SK-N-SH treated with all-trans-retinoic acid at 6 μM for 48 hours (cell line): ENCODE measurements around the gene NCAPG2.
"Not testable (repeated sequence)": the region's sequence is repeated elsewhere in the genome, so short reads cannot be mapped to it uniquely, and the experiment has no call there.

Experiments used
- ATAC-seq: fragments of 200-7000 bp; cut with Tn5 transposase; 3 replicates; pipeline ENCODE4 v1.9.1; 2020; ENCODE audit warnings: mild to moderate bottlenecking, moderate library complexity
- ARNTL ChIP-seq: fragments of 450-650 bp; formaldehyde crosslinking; IDR thresholded peaks from 2 replicates; pipeline ENCODE4 v1.5.0; 2020; ENCODE audit warnings: low read depth, mild to moderate bottlenecking, moderate library complexity, borderline replicate concordance
- BACH2 ChIP-seq: fragments of 250-450 bp; sonication (Bioruptor Pico); IDR thresholded peaks from 2 replicates; pipeline ENCODE4 v1.9.0; 2021; ENCODE audit warnings: mild to moderate bottlenecking, borderline replicate concordance
- CREB5 ChIP-seq: fragments of 250-450 bp; sonication (Bioruptor Pico); IDR thresholded peaks from 2 replicates; pipeline ENCODE4 v1.5.1; 2020; ENCODE audit warnings: low read depth, mild to moderate bottlenecking, moderate library complexity
- CSDC2 ChIP-seq: fragments of 250-450 bp; sonication (Bioruptor Pico); IDR thresholded peaks from 2 replicates; pipeline ENCODE4 v1.5.0; 2020; ENCODE audit warnings: mild to moderate bottlenecking, moderate library complexity
- ESRRG ChIP-seq: fragments of 250-450 bp; sonication (Bioruptor Pico); IDR thresholded peaks from 2 replicates; pipeline ENCODE4 v1.6.1; 2021; ENCODE audit warnings: mild to moderate bottlenecking
- GLIS3 ChIP-seq: fragments of 250-450 bp; sonication (Bioruptor Pico); IDR thresholded peaks from 2 replicates; pipeline ENCODE4 v1.5.0; 2020; ENCODE audit warnings: mild to moderate bottlenecking, moderate library complexity
- ISL1 ChIP-seq: fragments of 250-450 bp; sonication (Bioruptor Pico); IDR thresholded peaks from 2 replicates; pipeline ENCODE4 v2.1.2; 2022; ENCODE audit warnings: mild to moderate bottlenecking, moderate library complexity
- OSR1 ChIP-seq: fragments of 250-450 bp; sonication (Bioruptor Pico); IDR thresholded peaks from 2 replicates; pipeline ENCODE4 v1.8.0; 2022; ENCODE audit warnings: moderate library complexity, mild to moderate bottlenecking, inconsistent platforms
- PATZ1 ChIP-seq: fragments of 250-450 bp; sonication (Bioruptor Pico); IDR thresholded peaks from 2 replicates; pipeline ENCODE4 v1.8.0; 2020; ENCODE audit warnings: mild to moderate bottlenecking, moderate library complexity, borderline replicate concordance
- POU6F1 ChIP-seq: fragments of 250-450 bp; sonication (Bioruptor Pico); IDR thresholded peaks from 2 replicates; pipeline ENCODE4 v1.8.0; 2021; ENCODE audit warnings: low read depth, mild to moderate bottlenecking, moderate library complexity, borderline replicate concordance
- PPARA ChIP-seq: fragments of 250-450 bp; sonication (Bioruptor Pico); IDR thresholded peaks from 2 replicates; pipeline ENCODE4 v1.5.0; 2020; ENCODE audit warnings: mild to moderate bottlenecking, borderline replicate concordance
- RARB ChIP-seq: fragments of 250-450 bp; sonication (Bioruptor Pico); IDR thresholded peaks from 2 replicates; pipeline ENCODE4 v1.8.0; 2021; ENCODE audit warnings: mild to moderate bottlenecking, moderate library complexity
- TCF4 ChIP-seq: fragments of 250-450 bp; sonication (Bioruptor Pico); IDR thresholded peaks from 2 replicates; pipeline ENCODE4 v1.8.0; 2021; ENCODE audit warnings: mild to moderate bottlenecking, moderate library complexity, borderline replicate concordance
- TSHZ2 ChIP-seq: fragments of 250-450 bp; sonication (Bioruptor Pico); IDR thresholded peaks from 2 replicates; pipeline ENCODE4 v1.5.0; 2020; ENCODE audit warnings: mild to moderate bottlenecking, moderate library complexity
- ZFP3 ChIP-seq: fragments of 250-450 bp; sonication (Bioruptor Pico); IDR thresholded peaks from 2 replicates; pipeline ENCODE4 v1.5.0; 2020; ENCODE audit warnings: mild to moderate bottlenecking, moderate library complexity
- ZNF565 ChIP-seq: fragments of 450-650 bp; formaldehyde crosslinking; conservative IDR thresholded peaks from 2 replicates; pipeline ENCODE4 v1.5.0; 2020; ENCODE audit warnings: low read depth, mild to moderate bottlenecking, moderate library complexity
- ZNF70 ChIP-seq: fragments of 450-650 bp; formaldehyde crosslinking; IDR thresholded peaks from 2 replicates; pipeline ENCODE4 v1.5.0; 2020; ENCODE audit warnings: mild to moderate bottlenecking, moderate library complexity
- ZNF8 ChIP-seq: fragments of 450-650 bp; formaldehyde crosslinking; IDR thresholded peaks from 2 replicates; pipeline ENCODE4 v1.5.0; 2020; ENCODE audit warnings: mild to moderate bottlenecking, moderate library complexity

The NCAPG2 gene

GRCh38 chr7:158633055-158633956 is 71.3 kb downstream of the NCAPG2 start (continued):
- TF ChIP-seq ZNF8 = no peak
- no peak for TF ChIP-seq TSHZ2 (CRISPR knock-in tag)
- TF ChIP-seq ARNTL (CRISPR knock-in tag) = no peak
- no peak for TF ChIP-seq ISL1 (CRISPR knock-in tag)
- no peak for TF ChIP-seq ZNF565 (CRISPR knock-in tag)
- TF ChIP-seq TCF4 (CRISPR knock-in tag) = no peak
- no peak for TF ChIP-seq GLIS3 (CRISPR knock-in tag)
- no peak for TF ChIP-seq ESRRG (CRISPR knock-in tag)
- no peak for TF ChIP-seq CSDC2
- no peak for TF ChIP-seq ZNF70 (CRISPR knock-in tag)
- no peak for TF ChIP-seq OSR1 (CRISPR knock-in tag)

- TF ChIP-seq OSR1 (CRISPR knock-in tag) (no peak), ESRRG (CRISPR knock-in tag) (no peak), PPARA (CRISPR knock-in tag) (no peak), RARB (CRISPR knock-in tag) (no peak), ZNF8 (no peak)
- ATAC-seq = no peak
These were observed 72.9 kb downstream of the NCAPG2 start for GRCh38 chr7:158631574-158632195.

GRCh38 chr7:158626289-158626688 is 78.3 kb downstream of the NCAPG2 start:
- ATAC-seq = not testable (repeated sequence)

- ATAC-seq = no peak
- no peak for TF ChIP-seq ZNF565 (CRISPR knock-in tag)
- TF ChIP-seq OSR1 (CRISPR knock-in tag) = no peak
- no peak for TF ChIP-seq TSHZ2 (CRISPR knock-in tag)
- TF ChIP-seq ESRRG (CRISPR knock-in tag) = no peak
- TF ChIP-seq ZFP3 (CRISPR knock-in tag) = no peak
- TF ChIP-seq PATZ1 = no peak
These were observed 81.4 kb downstream of the NCAPG2 start for GRCh38 chr7:158623241-158623640.

GRCh38 chr7:158620839-158621441 is 83.7 kb downstream of the NCAPG2 start:
- no peak for ATAC-seq
- TF ChIP-seq TSHZ2 (CRISPR knock-in tag) (no peak), ZNF8 (no peak), BACH2 (no peak), PPARA (CRISPR knock-in tag) (no peak), ZFP3 (CRISPR knock-in tag) (no peak), POU6F1 (no peak), CREB5 (CRISPR knock-in tag) (no peak), OSR1 (CRISPR knock-in tag) (no peak)
